Measurements from ENCODE around the gene RMP24.

RMP24 gene

DNA sequence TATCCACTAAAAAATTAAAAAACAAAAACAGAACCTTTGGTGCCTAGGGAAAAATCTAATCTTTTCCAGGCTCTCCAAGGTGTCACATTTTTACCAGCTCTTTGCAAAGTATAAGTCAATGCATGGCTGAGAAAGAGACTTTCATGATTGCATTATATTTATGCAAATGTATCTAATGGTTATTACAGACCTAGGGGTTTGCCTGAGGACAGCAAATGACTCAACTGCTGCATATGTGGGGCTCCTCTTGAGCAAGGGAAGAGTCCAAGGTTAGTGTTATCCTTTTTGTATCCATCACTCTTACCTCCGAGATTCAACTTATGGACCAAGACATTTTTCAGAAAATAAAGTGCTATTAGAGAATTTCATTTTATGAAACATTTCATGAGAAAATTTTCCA lies 33.9 kb upstream of the RMP24 start:
- peaks cover 3% of the 10 kb centered on the region; the same call in 1 of the 2 replicates for H3K79me2 ChIP-seq (replicated peaks; ENCODE audit: insufficient read depth)
- peak overlapping the region; percentile 30; the same call in 1 of the 2 replicates for H3K27ac ChIP-seq (ENCODE audit: low read depth)
- H3K9me2 ChIP-seq (ENCODE audit: insufficient read depth), result no peaks in the 10 kb centered on the region
- Mint-ChIP-seq H3K27ac (no peak overlapping the region), H3K27me3 (ENCODE audit: insufficient read depth, low read depth, poor library complexity) (no peaks in the 10 kb centered on the region), H3K4me1 (peaks cover 21% of the 10 kb centered on the region), H3K4me3 (no peak overlapping the region), H3K36me3 (ENCODE audit: low read depth) (peaks cover 38% of the 10 kb centered on the region), H3K9me3 (no peaks in the 10 kb centered on the region)
- peaks cover 23% of the 10 kb centered on the region; the same call in 1 of the 2 replicates for H3K36me3 ChIP-seq (ENCODE audit: insufficient read depth)
- H3K4me2 ChIP-seq, result no peak overlapping the region
- H3K4me1 ChIP-seq (ENCODE audit: insufficient read depth), result peaks cover 14% of the 10 kb centered on the region
- no peak overlapping the region for H3K4me3 ChIP-seq
- no peaks in the 10 kb centered on the region for H3F3A ChIP-seq (replicated peaks; ENCODE audit: low read depth)
- H2AFZ ChIP-seq, result no peak overlapping the region
- TF ChIP-seq, protein P1, sequence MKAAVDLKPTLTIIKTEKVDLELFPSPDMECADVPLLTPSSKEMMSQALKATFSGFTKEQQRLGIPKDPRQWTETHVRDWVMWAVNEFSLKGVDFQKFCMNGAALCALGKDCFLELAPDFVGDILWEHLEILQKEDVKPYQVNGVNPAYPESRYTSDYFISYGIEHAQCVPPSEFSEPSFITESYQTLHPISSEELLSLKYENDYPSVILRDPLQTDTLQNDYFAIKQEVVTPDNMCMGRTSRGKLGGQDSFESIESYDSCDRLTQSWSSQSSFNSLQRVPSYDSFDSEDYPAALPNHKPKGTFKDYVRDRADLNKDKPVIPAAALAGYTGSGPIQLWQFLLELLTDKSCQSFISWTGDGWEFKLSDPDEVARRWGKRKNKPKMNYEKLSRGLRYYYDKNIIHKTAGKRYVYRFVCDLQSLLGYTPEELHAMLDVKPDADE (IDR thresholded peaks at IDR 0.05), result no peak
- TF ChIP-seq ZNF114 (CRISPR knock-in tag; IDR thresholded peaks at IDR 0.05) (no peak), STAT1 (IDR thresholded peaks at IDR 0.05; ENCODE audit: unreplicated experiment) (no peak), EZH2phosphoT487 (IDR thresholded peaks at IDR 0.05; ENCODE audit: unreplicated experiment) (no peak), CREB1 (CRISPR knock-in tag; IDR thresholded peaks at IDR 0.05; ENCODE audit: low read depth) (no peak), JUNB (IDR thresholded peaks at IDR 0.05; ENCODE audit: unreplicated experiment) (no peak)
- TF ChIP-seq, protein P2, sequence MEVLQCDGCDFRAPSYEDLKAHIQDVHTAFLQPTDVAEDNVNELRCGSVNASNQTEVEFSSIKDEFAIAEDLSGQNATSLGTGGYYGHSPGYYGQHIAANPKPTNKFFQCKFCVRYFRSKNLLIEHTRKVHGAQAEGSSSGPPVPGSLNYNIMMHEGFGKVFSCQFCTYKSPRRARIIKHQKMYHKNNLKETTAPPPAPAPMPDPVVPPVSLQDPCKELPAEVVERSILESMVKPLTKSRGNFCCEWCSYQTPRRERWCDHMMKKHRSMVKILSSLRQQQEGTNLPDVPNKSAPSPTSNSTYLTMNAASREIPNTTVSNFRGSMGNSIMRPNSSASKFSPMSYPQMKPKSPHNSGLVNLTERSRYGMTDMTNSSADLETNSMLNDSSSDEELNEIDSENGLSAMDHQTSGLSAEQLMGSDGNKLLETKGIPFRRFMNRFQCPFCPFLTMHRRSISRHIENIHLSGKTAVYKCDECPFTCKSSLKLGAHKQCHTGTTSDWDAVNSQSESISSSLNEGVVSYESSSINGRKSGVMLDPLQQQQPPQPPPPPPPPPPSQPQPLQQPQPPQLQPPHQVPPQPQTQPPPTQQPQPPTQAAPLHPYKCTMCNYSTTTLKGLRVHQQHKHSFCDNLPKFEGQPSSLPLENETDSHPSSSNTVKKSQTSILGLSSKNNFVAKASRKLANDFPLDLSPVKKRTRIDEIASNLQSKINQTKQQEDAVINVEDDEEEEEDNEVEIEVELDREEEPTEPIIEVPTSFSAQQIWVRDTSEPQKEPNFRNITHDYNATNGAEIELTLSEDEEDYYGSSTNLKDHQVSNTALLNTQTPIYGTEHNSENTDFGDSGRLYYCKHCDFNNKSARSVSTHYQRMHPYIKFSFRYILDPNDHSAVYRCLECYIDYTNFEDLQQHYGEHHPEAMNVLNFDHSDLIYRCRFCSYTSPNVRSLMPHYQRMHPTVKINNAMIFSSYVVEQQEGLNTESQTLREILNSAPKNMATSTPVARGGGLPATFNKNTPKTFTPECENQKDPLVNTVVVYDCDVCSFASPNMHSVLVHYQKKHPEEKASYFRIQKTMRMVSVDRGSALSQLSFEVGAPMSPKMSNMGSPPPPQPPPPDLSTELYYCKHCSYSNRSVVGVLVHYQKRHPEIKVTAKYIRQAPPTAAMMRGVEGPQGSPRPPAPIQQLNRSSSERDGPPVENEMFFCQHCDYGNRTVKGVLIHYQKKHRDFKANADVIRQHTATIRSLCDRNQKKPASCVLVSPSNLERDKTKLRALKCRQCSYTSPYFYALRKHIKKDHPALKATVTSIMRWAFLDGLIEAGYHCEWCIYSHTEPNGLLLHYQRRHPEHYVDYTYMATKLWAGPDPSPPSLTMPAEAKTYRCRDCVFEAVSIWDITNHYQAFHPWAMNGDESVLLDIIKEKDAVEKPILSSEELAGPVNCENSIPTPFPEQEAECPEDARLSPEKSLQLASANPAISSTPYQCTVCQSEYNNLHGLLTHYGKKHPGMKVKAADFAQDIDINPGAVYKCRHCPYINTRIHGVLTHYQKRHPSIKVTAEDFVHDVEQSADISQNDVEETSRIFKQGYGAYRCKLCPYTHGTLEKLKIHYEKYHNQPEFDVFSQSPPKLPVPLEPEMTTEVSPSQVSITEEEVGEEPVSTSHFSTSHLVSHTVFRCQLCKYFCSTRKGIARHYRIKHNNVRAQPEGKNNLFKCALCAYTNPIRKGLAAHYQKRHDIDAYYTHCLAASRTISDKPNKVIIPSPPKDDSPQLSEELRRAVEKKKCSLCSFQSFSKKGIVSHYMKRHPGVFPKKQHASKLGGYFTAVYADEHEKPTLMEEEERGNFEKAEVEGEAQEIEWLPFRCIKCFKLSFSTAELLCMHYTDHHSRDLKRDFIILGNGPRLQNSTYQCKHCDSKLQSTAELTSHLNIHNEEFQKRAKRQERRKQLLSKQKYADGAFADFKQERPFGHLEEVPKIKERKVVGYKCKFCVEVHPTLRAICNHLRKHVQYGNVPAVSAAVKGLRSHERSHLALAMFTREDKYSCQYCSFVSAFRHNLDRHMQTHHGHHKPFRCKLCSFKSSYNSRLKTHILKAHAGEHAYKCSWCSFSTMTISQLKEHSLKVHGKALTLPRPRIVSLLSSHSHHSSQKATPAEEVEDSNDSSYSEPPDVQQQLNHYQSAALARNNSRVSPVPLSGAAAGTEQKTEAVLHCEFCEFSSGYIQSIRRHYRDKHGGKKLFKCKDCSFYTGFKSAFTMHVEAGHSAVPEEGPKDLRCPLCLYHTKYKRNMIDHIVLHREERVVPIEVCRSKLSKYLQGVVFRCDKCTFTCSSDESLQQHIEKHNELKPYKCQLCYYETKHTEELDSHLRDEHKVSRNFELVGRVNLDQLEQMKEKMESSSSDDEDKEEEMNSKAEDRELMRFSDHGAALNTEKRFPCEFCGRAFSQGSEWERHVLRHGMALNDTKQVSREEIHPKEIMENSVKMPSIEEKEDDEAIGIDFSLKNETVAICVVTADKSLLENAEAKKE (CRISPR knock-in tag; IDR thresholded peaks at IDR 0.05), result no peak
- no peaks in the 10 kb centered on the region for H4K20me1 ChIP-seq (replicated peaks; ENCODE audit: insufficient read depth)
- ATAC-seq, result no peak
- H3K27me3 ChIP-seq (ENCODE audit: insufficient read depth), result no peaks in the 10 kb centered on the region
- no peak for DNase-seq (ENCODE audit: low spot score)

Data from GM23338 (cell line).